C4-2B (cell line): ENCODE results near the gene SLC8A1.

Experiments
- H3K27ac ChIP-seq: fragments of 450-650 bp; 2 replicates; pipeline ENCODE4 v1.5.1; 2017
- ZFX ChIP-seq: fragments of 450-650 bp; IDR thresholded peaks from 2 replicates; pipeline ENCODE4 v1.6.1; 2017
- TF ChIP-seq, protein P1 (sequence below): fragments of 450-650 bp; conservative IDR thresholded peaks from 2 replicates; pipeline ENCODE4 v1.5.1; 2017; ENCODE audit warnings: mild to moderate bottlenecking

SLC8A1 gene

DNA sequence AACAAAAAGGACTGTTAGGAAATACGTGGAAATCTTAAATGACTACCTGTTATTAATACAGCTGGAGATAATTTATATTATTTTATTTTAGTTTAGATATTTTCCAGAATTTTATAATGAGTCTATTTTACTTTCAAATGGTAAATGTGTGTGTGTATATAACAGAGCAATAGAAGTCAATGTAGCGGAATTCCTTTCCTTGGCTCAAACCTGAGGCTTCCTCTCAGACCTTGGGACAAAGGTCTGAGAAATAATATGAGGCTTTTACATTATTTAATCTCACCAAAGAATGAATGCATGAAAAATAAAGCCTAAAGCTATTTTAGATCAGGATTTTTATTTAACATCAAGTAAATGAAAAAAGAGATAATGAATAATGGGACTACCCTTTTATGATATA lies 65.7 kb downstream of the SLC8A1 start:
- TF ChIP-seq, protein P1, sequence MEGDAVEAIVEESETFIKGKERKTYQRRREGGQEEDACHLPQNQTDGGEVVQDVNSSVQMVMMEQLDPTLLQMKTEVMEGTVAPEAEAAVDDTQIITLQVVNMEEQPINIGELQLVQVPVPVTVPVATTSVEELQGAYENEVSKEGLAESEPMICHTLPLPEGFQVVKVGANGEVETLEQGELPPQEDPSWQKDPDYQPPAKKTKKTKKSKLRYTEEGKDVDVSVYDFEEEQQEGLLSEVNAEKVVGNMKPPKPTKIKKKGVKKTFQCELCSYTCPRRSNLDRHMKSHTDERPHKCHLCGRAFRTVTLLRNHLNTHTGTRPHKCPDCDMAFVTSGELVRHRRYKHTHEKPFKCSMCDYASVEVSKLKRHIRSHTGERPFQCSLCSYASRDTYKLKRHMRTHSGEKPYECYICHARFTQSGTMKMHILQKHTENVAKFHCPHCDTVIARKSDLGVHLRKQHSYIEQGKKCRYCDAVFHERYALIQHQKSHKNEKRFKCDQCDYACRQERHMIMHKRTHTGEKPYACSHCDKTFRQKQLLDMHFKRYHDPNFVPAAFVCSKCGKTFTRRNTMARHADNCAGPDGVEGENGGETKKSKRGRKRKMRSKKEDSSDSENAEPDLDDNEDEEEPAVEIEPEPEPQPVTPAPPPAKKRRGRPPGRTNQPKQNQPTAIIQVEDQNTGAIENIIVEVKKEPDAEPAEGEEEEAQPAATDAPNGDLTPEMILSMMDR: no peak
- no peak overlapping the region for H3K27ac ChIP-seq

- TF ChIP-seq, protein P1: no peak
- no peak overlapping the region for H3K27ac ChIP-seq
Observed at GRCh38 chr2:40384714-40385113, 67.2 kb downstream of the SLC8A1 start.

- no peak overlapping the region for H3K27ac ChIP-seq
- TF ChIP-seq ZFX: no peak
- TF ChIP-seq, protein P1: no peak
Observed at GRCh38 chr2:40384233-40384632, 67.7 kb downstream of the SLC8A1 start.

DNA sequence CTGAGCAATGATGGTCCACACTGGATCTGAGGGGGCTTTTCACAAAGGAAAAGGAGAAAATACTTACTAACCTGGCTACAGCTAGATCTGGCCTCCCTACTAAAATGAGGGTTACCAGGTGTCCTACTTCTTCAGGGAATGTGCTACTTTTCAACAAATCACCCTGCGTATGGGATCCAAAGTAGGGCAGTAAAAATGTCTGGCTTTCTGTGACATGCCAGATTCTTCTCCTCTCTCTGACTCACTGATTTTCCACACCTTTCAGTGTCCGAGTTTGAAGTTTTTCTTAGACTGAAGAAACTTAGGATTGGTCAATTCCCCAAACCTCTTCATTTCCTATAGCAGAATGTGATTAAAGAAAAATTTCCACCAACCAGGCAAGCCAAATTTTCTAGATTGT lies 71.2 kb downstream of the SLC8A1 start:
- H3K27ac ChIP-seq: no peak overlapping the region
- TF ChIP-seq, protein P1: no peak
- no peak for TF ChIP-seq ZFX

- H3K27ac ChIP-seq: no peak overlapping the region
- no peak for TF ChIP-seq ZFX
- TF ChIP-seq, protein P1: no peak
Observed at GRCh38 chr2:40380041-40380440, 71.8 kb downstream of the SLC8A1 start.

DNA sequence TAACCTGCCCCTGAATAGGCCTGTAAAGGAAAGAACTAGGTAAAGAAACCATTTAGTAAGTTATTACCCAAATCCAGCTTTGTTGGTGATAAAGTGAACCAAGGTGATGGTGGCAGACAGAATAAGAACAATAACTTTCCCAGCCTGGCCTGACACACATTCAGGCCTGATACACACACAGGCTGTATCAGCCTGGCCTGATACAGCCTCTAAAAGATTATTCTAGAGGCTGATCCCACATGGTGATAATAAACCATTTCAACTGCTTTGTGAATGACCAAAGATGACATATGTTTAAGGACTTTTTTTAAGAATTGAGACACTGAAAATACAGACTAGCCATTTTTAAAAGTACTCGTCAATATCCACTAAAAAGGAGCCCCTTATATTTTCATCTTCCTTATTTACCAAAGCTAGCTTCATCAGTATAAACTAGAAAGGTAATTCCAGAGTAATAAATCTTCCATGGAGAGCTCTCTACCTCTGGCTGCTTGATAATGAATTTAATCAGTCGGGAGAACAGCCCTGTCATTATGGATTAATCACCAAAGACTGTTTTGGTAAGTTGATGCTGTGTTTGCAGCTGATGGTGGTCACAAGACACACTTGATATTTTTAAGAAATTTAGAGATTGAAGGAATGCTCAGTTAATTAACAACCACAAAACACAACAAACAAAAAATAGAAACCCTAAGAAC lies 77.2 kb downstream of the SLC8A1 start:
- H3K27ac ChIP-seq: no peak overlapping the region
- TF ChIP-seq, protein P1: no peak
- no peak for TF ChIP-seq ZFX

GRCh38 chr2:40373111-40373510 lies 78.8 kb downstream of the SLC8A1 start:
- H3K27ac ChIP-seq: no peak overlapping the region
- TF ChIP-seq, protein P1: no peak
- TF ChIP-seq ZFX: no peak
